Lower leg skin (tissue), 4 donors: ENCODE data around the gene SPACDR. TPM values are rescaled to one million over a fixed set of nuclear protein-coding genes. Genes with fewer than 3 reads are reported as not detected.

Experiments
- DNase-seq, 2 donors: peaks; one replicate each; pipeline ENCODE4 v3.0.0-alpha.2; 2019; ENCODE audit warnings: low spot score in 2 of 2
- H3K4me3 ChIP-seq: fragments of 200-600 bp; sonication (generic); 2 replicates; pipeline ENCODE4 v1.5.1; 2017; ENCODE audit warnings: mild to moderate bottlenecking, low read depth; ENCODE audit not compliant: poor library complexity, severe bottlenecking
- CTCF ChIP-seq, 3 donors: fragments of 450-650 bp; IDR thresholded peaks; one replicate each; pipeline ENCODE4 v1.5.1; 2016; ENCODE audit warnings: antibody characterized with exemption in 3 of 3, mild to moderate bottlenecking in 3 of 3, moderate library complexity in 2 of 3
- POLR2A ChIP-seq, 2 donors: fragments of 450-650 bp; IDR thresholded peaks; one replicate each; pipeline ENCODE4 v1.6.1; 2016 to 2017; ENCODE audit warnings: antibody characterized with exemption in 2 of 2, mild to moderate bottlenecking in 1 of 2, moderate library complexity in 1 of 2
- WGBS, 2 donors: methylation state at CpG; one replicate each; pipeline ENCODE4 v1.1.5; 2018; 5-methylcytosine and 5-hydroxymethylcytosine counted together
- intact Hi-C: fragments of 100-400 bp; cut with DNase I; formaldehyde crosslinking; loops from one replicate; pipeline ENCODE4 v1.15.0; 2023; ENCODE audit warnings: low total_unique reads
- total RNA-seq, 4 donors: library from RNA; depleted of rRNA; stranded (reverse); fragments of >200 nt; gene quantifications; one replicate each; pipeline ENCODE4 v1.1.0, GENCODE V29; 2016

SPACDR gene
- total RNA-seq, 4 donors from 2014 or later = 0.26 to 1.5 TPM; not detected in 2

DNA sequence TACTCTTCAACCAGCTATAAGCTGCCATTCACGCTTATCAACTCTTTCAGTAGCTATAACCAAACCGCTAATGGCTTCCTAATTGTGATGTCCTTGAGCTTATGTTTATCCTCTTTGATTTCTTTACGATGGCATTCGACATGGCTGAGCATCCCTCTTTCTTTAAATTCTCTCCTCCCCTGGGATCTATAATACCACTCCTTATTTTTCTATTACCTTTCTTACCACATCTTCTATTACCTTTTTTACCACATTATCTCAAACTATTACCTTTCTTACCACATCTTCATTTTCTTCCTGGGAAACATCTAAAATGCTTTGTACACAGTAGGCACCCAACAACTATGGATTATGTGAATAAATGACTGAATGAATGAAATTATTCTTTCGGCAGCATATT, 48.6 kb downstream of the SPACDR start:
- no peak for DNase-seq
- 94 to 95% methylated on average over 5 of the region's 5 CpGs for WGBS, 2 donors
- H3K4me3 ChIP-seq = no peak overlapping the region
- TF ChIP-seq POLR2A (IDR thresholded peaks at IDR 0.05) (no peak), CTCF (IDR thresholded peaks at IDR 0.05) (no peak)
- intact Hi-C loops = no loop called here

DNA sequence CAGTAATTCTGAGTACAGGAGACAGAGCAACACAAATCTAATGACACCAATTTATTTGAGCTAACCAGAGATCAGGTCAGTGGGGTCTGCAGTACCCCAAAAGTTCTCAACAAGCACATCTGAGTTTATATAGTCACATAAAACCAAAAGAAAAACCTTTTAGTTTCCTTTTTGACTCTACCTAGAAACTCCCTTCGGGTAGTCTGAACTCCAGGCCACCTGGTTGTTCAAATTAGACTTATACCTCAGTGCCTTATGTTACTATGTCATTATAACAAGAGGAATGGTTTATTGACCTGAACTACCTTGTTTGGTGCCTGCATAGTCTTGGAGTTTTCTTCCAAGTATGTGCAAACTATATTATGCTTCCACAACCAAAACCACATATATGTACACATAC, 50.2 kb downstream of the SPACDR start:
- DNase-seq = no peak
- no peak overlapping the region for H3K4me3 ChIP-seq
- WGBS, 2 donors = 88 to 96% methylated on average over 1 of the region's 1 CpG
- TF ChIP-seq CTCF (IDR thresholded peaks at IDR 0.05) = no peak
- no peak for TF ChIP-seq POLR2A (IDR thresholded peaks at IDR 0.05)
- intact Hi-C loops = no loop called here

DNA sequence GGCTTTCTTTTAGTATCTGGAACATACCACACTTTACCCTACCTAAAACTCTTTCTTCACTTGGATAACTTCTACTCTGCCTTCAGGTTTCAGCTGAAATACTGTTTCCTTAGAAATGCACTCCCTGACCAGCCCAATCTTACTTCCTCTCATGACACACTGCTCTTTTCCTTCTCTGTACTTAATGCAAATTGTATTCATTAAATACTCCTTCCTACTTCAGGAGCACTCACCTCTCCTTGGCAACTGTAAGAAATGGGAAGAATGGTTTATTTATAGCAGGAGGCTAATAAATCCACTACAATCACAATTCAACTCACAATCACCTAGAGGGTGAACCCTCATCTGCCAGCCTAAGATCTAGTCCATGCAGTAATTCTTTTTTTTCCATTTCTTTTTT, 50.7 kb downstream of the SPACDR start:
- no peak for DNase-seq
- TF ChIP-seq POLR2A (IDR thresholded peaks at IDR 0.05) (no peak), CTCF (IDR thresholded peaks at IDR 0.05) (no peak)
- H3K4me3 ChIP-seq = no peak overlapping the region
- intact Hi-C loops = no loop called here

GRCh38 chr7:100411101-100411500, 53.0 kb downstream of the SPACDR start:
- DNase-seq = no peak
- intact Hi-C loops = no loop called here
- WGBS, 2 donors = 91 to 94% methylated on average over 6 of the region's 6 CpGs
- TF ChIP-seq POLR2A (IDR thresholded peaks at IDR 0.05) (no peak), CTCF (IDR thresholded peaks at IDR 0.05) (no peak)
- no peak overlapping the region for H3K4me3 ChIP-seq

DNA sequence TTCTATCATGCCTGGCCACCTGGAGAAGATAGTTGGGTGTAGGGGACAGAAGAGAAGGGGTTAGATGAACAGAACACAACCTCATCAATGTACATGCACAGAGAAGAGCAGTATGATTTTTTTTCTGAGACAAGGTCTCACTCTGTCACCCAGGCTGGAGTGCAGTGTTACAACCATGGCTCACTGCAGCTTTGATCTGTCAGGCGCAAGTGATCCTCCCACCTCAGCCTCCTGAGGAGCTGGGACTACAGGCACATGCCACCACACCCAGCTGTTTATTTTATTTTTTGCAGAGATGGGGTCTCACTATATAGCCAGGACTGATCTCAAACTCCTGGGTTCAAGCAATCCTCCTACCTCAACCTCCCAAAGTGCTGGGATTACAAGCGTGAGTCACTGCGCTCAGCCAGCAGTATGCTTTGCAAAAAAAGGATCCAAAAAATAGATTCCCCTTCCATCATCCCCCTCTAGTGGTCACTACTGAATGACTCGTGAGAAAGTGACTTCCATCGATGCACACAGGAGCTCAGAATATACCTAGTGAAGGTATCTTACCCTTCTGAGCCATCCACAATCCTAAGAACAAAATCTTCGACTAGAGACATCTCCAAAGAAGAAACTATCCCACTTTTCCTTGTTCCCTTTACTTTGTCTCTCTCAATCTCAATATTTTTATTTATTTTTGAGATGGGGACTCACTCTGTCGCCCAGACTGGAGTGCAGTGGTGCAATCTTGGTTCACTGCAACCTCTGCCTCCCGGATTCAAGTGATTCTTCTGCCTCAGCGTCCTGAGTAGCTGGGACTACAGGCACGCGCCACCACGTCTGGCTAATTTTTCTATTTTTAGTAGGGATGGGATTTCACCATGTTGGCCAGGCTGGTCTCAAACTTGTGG, 56.5 kb downstream of the SPACDR start:
- TF ChIP-seq CTCF (IDR thresholded peaks at IDR 0.05) (no peak), POLR2A (IDR thresholded peaks at IDR 0.05) (no peak)
- no peak overlapping the region for H3K4me3 ChIP-seq
- intact Hi-C loops = no loop called here
- WGBS, 2 donors = 57% methylated on average over 12 of the region's 12 CpGs
- DNase-seq = no peak

DNA sequence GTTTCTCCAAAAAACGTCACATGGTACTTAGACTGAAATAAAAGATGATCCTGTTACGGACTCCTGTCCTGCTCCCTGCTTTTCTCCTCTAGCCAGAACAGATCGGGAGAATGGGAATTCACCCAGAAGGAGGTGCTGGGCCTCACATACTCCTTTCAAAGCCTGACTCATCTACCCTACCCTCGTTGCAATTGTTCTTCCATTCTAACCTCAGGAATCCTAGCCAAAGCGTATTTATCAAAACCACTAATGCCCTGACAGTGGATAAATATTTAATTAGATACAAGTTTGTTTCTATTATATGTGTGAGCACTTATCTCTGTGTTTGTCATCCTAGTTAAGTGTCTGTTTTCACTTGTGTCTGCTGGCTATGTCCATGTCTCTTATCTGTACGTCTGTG, 57.3 kb downstream of the SPACDR start:
- no peak for DNase-seq
- intact Hi-C loops = no loop called here
- WGBS, 2 donors = 69 to 70% methylated on average over 6 of the region's 6 CpGs
- no peak overlapping the region for H3K4me3 ChIP-seq
- TF ChIP-seq CTCF (IDR thresholded peaks at IDR 0.05) (no peak), POLR2A (IDR thresholded peaks at IDR 0.05) (no peak)
